ENCODE data around the gene ZMYND15.
"Not testable (repeated sequence)": the region's sequence is repeated elsewhere in the genome, so short reads cannot be mapped to it uniquely, and the experiment has no call there.

Gene ZMYND15

DNA sequence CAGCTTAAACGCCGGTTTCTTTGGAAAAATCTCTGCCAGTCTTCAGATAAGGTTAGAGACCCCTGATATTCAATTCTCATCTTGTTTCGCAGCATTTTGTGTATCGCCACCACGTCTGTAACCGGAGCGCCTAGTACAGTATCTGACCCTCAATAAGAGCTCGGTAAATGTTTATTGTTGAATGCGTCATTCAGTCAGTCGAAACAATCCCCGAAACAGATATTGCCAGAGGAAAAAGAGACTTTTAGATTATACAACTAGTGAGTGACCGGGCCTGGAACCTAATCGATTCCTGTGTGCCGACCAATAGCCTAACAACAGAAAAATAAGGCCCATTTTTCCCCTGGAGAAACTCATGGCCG lies 36.3 kb upstream of the ZMYND15 start:
- no peaks in the 10 kb centered on the region for H3K9me3 ChIP-seq (ENCODE audit: control insufficient read depth, low read length)
- H2BK5ac ChIP-seq (ENCODE audit: low read depth, low read length, poor library complexity, severe bottlenecking) = no peak overlapping the region
- no peaks in the 10 kb centered on the region for H3K36me3 ChIP-seq (ENCODE audit: control insufficient read depth in 1 of 2, insufficient read depth in 2 of 2, low read depth in 1 of 2, low read length in 2 of 2)
- 5% methylated on average over 15 of the region's 15 CpGs for WGBS
- no peak overlapping the region for H3K18ac ChIP-seq (ENCODE audit: low read depth in 1 of 2, low read length in 2 of 2)
- H2BK120ac ChIP-seq (ENCODE audit: low read depth, low read length) = no peak overlapping the region
- no peaks in the 10 kb centered on the region for H3K27me3 ChIP-seq (ENCODE audit: control insufficient read depth in 1 of 2, insufficient read depth in 1 of 2, low read length in 2 of 2)
- no peak for DNase-seq
- peak overlapping the region; percentile 80 to 88 for H3K4ac ChIP-seq (ENCODE audit: low read depth in 1 of 2, low read length in 2 of 2)
- H3K14ac ChIP-seq (ENCODE audit: low read length in 2 of 2) = no peak overlapping the region
- no peak overlapping the region for H2BK12ac ChIP-seq (ENCODE audit: low read length in 2 of 2)
- no peak overlapping the region for H4K91ac ChIP-seq (ENCODE audit: low read length)
- H2AK5ac ChIP-seq (ENCODE audit: low read length, severe bottlenecking) = no peak overlapping the region
- peak overlapping the region; percentile 88 for H3K4me2 ChIP-seq (ENCODE audit: low read length, poor library complexity, severe bottlenecking)
- peak overlapping the region; percentile 96 for H3K9ac ChIP-seq (ENCODE audit: low read length)
- no peak overlapping the region for H3K27ac ChIP-seq (ENCODE audit: low read length, poor library complexity, severe bottlenecking)
- peak overlapping the region; percentile 79 for H2AFZ ChIP-seq (ENCODE audit: low read depth, low read length)
- peaks cover 4% of the 10 kb centered on the region for H3K4me1 ChIP-seq (ENCODE audit: control insufficient read depth, insufficient read depth, low read depth, low read length)
- peak overlapping the region; percentile 88 for H2BK15ac ChIP-seq (ENCODE audit: low read depth, poor library complexity, severe bottlenecking)
- H3K79me1 ChIP-seq (replicated peaks; ENCODE audit: low read length, poor library complexity, severe bottlenecking) = peaks cover 11% of the 10 kb centered on the region
- H4K8ac ChIP-seq (ENCODE audit: low read length) = peak overlapping the region; percentile 94
- no peak overlapping the region for H3K23ac ChIP-seq (ENCODE audit: low read length in 2 of 2)
- peak overlapping the region; percentile 91 to 98 for H3K4me3 ChIP-seq (ENCODE audit: insufficient read depth in 1 of 2, low read depth in 1 of 2, low read length in 2 of 2)

- DNase-seq; H4K8ac ChIP-seq (ENCODE audit: low read length); H2AFZ ChIP-seq (ENCODE audit: low read depth, low read length); H2BK5ac ChIP-seq (ENCODE audit: low read depth, low read length, poor library complexity, severe bottlenecking); H3K36me3 ChIP-seq (ENCODE audit: control insufficient read depth in 1 of 2, insufficient read depth in 2 of 2, low read depth in 1 of 2, low read length in 2 of 2); H3K27ac ChIP-seq (ENCODE audit: low read length, poor library complexity, severe bottlenecking); H3K79me1 ChIP-seq (replicated peaks; ENCODE audit: low read length, poor library complexity, severe bottlenecking); H2BK15ac ChIP-seq (ENCODE audit: low read depth, poor library complexity, severe bottlenecking); H3K14ac ChIP-seq (ENCODE audit: low read length in 2 of 2); H2AK5ac ChIP-seq (ENCODE audit: low read length, severe bottlenecking); H4K91ac ChIP-seq (ENCODE audit: low read length); H2BK120ac ChIP-seq (ENCODE audit: low read depth, low read length); H3K9me3 ChIP-seq (ENCODE audit: control insufficient read depth, low read length); H3K23ac ChIP-seq (ENCODE audit: low read length in 2 of 2); H3K27me3 ChIP-seq (ENCODE audit: control insufficient read depth in 1 of 2, insufficient read depth in 1 of 2, low read length in 2 of 2); H2BK12ac ChIP-seq (ENCODE audit: low read length in 2 of 2); H3K18ac ChIP-seq (ENCODE audit: low read depth in 1 of 2, low read length in 2 of 2); H3K4me1 ChIP-seq (ENCODE audit: control insufficient read depth, insufficient read depth, low read depth, low read length); H3K4ac ChIP-seq (ENCODE audit: low read depth in 1 of 2, low read length in 2 of 2): not testable (repeated sequence)
- peak overlapping the region in 1 of 2 experiments; percentile 98 for H3K4me3 ChIP-seq (ENCODE audit: insufficient read depth in 1 of 2, low read depth in 1 of 2, low read length in 2 of 2)
- H3K4me2 ChIP-seq (ENCODE audit: low read length, poor library complexity, severe bottlenecking) = peak overlapping the region; percentile 62
- H3K9ac ChIP-seq (ENCODE audit: low read length) = peak overlapping the region; percentile 96
- 89% methylated on average over 14 of the region's 14 CpGs for WGBS
Observed at GRCh38 chr17:4704574-4704907, 35.1 kb upstream of the ZMYND15 start.

- H3K4ac ChIP-seq (ENCODE audit: low read depth in 1 of 2, low read length in 2 of 2) = no peak overlapping the region
- no peak overlapping the region for H2BK12ac ChIP-seq (ENCODE audit: low read length in 2 of 2)
- H3K4me2 ChIP-seq (ENCODE audit: low read length, poor library complexity, severe bottlenecking) = no peak overlapping the region
- 97% methylated on average over 15 of the region's 15 CpGs for WGBS
- no peak overlapping the region for H3K18ac ChIP-seq (ENCODE audit: low read depth in 1 of 2, low read length in 2 of 2)
- H3K14ac ChIP-seq (ENCODE audit: low read length in 2 of 2) = no peak overlapping the region
- no peaks in the 10 kb centered on the region for H3K9me3 ChIP-seq (ENCODE audit: control insufficient read depth, low read length)
- no peak overlapping the region for H3K23ac ChIP-seq (ENCODE audit: low read length in 2 of 2)
- H3K27ac ChIP-seq (ENCODE audit: low read length, poor library complexity, severe bottlenecking) = no peak overlapping the region
- H2BK15ac ChIP-seq (ENCODE audit: low read depth, poor library complexity, severe bottlenecking) = no peak overlapping the region
- peaks cover 7% of the 10 kb centered on the region for H3K79me1 ChIP-seq (replicated peaks; ENCODE audit: low read length, poor library complexity, severe bottlenecking)
- no peak overlapping the region for H4K91ac ChIP-seq (ENCODE audit: low read length)
- no peak for DNase-seq
- H4K8ac ChIP-seq (ENCODE audit: low read length) = no peak overlapping the region
- no peak overlapping the region for H2BK5ac ChIP-seq (ENCODE audit: low read depth, low read length, poor library complexity, severe bottlenecking)
- no peak overlapping the region for H2BK120ac ChIP-seq (ENCODE audit: low read depth, low read length)
- H2AK5ac ChIP-seq (ENCODE audit: low read length, severe bottlenecking) = no peak overlapping the region
- no peaks in the 10 kb centered on the region for H3K36me3 ChIP-seq (ENCODE audit: control insufficient read depth in 1 of 2, insufficient read depth in 2 of 2, low read depth in 1 of 2, low read length in 2 of 2)
- H3K9ac ChIP-seq (ENCODE audit: low read length) = no peak overlapping the region
- H3K27me3 ChIP-seq (ENCODE audit: control insufficient read depth in 1 of 2, insufficient read depth in 1 of 2, low read length in 2 of 2) = no peaks in the 10 kb centered on the region
- H2AFZ ChIP-seq (ENCODE audit: low read depth, low read length) = no peak overlapping the region
- H3K4me3 ChIP-seq (ENCODE audit: insufficient read depth in 1 of 2, low read depth in 1 of 2, low read length in 2 of 2) = no peak overlapping the region
- H3K4me1 ChIP-seq (ENCODE audit: control insufficient read depth, insufficient read depth, low read depth, low read length) = peaks cover 11% of the 10 kb centered on the region
Observed at GRCh38 chr17:4704991-4705390, 34.6 kb upstream of the ZMYND15 start.

- DNase-seq = peak; percentile 49
- H3K4me3 ChIP-seq (ENCODE audit: insufficient read depth in 1 of 2, low read depth in 1 of 2, low read length in 2 of 2) = no peak overlapping the region
Observed at GRCh38 chr17:4706121-4706520, 33.5 kb upstream of the ZMYND15 start.

More at GRCh38 chr17:4706121-4706520, 33.5 kb upstream of the ZMYND15 start:
- no peak overlapping the region for H3K4me2 ChIP-seq (ENCODE audit: low read length, poor library complexity, severe bottlenecking)
- H3K9ac ChIP-seq (ENCODE audit: low read length) = no peak overlapping the region
- H3K9me3 ChIP-seq (ENCODE audit: control insufficient read depth, low read length) = no peaks in the 10 kb centered on the region
- peak overlapping the region; percentile 28 for H2AK5ac ChIP-seq (ENCODE audit: low read length, severe bottlenecking)
- H2BK120ac ChIP-seq (ENCODE audit: low read depth, low read length) = no peak overlapping the region
- no peak overlapping the region for H3K27ac ChIP-seq (ENCODE audit: low read length, poor library complexity, severe bottlenecking)
- H3K23ac ChIP-seq (ENCODE audit: low read length in 2 of 2) = no peak overlapping the region
- no peak overlapping the region for H2AFZ ChIP-seq (ENCODE audit: low read depth, low read length)
- no peak overlapping the region for H3K18ac ChIP-seq (ENCODE audit: low read depth in 1 of 2, low read length in 2 of 2)
- H3K14ac ChIP-seq (ENCODE audit: low read length in 2 of 2) = no peak overlapping the region
- no peak overlapping the region for H2BK5ac ChIP-seq (ENCODE audit: low read depth, low read length, poor library complexity, severe bottlenecking)
- no peaks in the 10 kb centered on the region for H3K27me3 ChIP-seq (ENCODE audit: control insufficient read depth in 1 of 2, insufficient read depth in 1 of 2, low read length in 2 of 2)
- peaks cover 8% of the 10 kb centered on the region for H3K79me1 ChIP-seq (replicated peaks; ENCODE audit: low read length, poor library complexity, severe bottlenecking)
- 39% methylated on average over 7 of the region's 7 CpGs for WGBS
- H2BK15ac ChIP-seq (ENCODE audit: low read depth, poor library complexity, severe bottlenecking) = no peak overlapping the region
- no peak overlapping the region for H3K4ac ChIP-seq (ENCODE audit: low read depth in 1 of 2, low read length in 2 of 2)
- H4K91ac ChIP-seq (ENCODE audit: low read length) = no peak overlapping the region
- H3K4me1 ChIP-seq (ENCODE audit: control insufficient read depth, insufficient read depth, low read depth, low read length) = peaks cover 16% of the 10 kb centered on the region
- no peak overlapping the region for H2BK12ac ChIP-seq (ENCODE audit: low read length in 2 of 2)
- H4K8ac ChIP-seq (ENCODE audit: low read length) = no peak overlapping the region
- no peaks in the 10 kb centered on the region for H3K36me3 ChIP-seq (ENCODE audit: control insufficient read depth in 1 of 2, insufficient read depth in 2 of 2, low read depth in 1 of 2, low read length in 2 of 2)
